ENCODE results near the gene ZNF17.

DNA sequence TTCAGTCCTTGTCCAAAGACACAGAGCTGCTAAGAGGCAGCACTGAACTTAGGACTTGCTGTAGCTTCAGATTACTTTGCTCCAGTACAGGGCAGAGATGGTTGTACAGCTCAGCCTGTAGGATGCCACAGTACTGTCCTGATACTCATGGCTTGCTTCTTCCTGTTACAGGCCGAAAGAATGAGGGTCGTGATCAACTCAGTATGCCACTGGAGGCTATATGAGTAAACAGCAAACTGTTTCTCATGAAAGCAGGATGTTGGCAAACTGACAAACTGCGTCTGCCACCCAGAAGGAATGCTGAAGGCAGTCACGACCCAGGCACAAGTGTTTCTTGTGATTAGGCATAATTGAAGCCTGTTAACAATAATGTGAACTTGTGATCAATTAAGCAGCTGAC lies 27.0 kb downstream of the ZNF17 start:
- TF ChIP-seq, protein P1, sequence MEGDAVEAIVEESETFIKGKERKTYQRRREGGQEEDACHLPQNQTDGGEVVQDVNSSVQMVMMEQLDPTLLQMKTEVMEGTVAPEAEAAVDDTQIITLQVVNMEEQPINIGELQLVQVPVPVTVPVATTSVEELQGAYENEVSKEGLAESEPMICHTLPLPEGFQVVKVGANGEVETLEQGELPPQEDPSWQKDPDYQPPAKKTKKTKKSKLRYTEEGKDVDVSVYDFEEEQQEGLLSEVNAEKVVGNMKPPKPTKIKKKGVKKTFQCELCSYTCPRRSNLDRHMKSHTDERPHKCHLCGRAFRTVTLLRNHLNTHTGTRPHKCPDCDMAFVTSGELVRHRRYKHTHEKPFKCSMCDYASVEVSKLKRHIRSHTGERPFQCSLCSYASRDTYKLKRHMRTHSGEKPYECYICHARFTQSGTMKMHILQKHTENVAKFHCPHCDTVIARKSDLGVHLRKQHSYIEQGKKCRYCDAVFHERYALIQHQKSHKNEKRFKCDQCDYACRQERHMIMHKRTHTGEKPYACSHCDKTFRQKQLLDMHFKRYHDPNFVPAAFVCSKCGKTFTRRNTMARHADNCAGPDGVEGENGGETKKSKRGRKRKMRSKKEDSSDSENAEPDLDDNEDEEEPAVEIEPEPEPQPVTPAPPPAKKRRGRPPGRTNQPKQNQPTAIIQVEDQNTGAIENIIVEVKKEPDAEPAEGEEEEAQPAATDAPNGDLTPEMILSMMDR (IDR thresholded peaks at IDR 0.05; ENCODE audit: insufficient read depth, low read length, poor library complexity, severe bottlenecking) = no peak
- TF ChIP-seq EZH2phosphoT487 (conservative IDR thresholded peaks at IDR 0.05; ENCODE audit: low read length) = no peak
